Activated CD4-positive, alpha-beta T cell treated with anti-CD3 and anti-CD28 coated beads, Interleukin-2, Interleukin-4, amounts not matched to agents 100 ng/mL and 50 ng/mL, durations not matched to agents 16 hours and 8 hours (primary cell): Measurements from ENCODE around the gene MAOA.
"Not testable (repeated sequence)": the region's sequence is repeated elsewhere in the genome, so short reads cannot be mapped to it uniquely, and the experiment has no call there.

Experiments
- DNase-seq: peaks from one replicate; pipeline ENCODE4 v3.0.0-alpha.2; 2020; ENCODE audit warnings: low spot score

The MAOA gene

GRCh38 chrX:43718081-43718480 is 62.0 kb downstream of the MAOA start:
- no peak for DNase-seq

GRCh38 chrX:43718546-43718945 is 62.4 kb downstream of the MAOA start:
- no peak for DNase-seq

- DNase-seq = no peak
Observed at GRCh38 chrX:43718956-43719355, 62.9 kb downstream of the MAOA start.

GRCh38 chrX:43720082-43720481 is 64.0 kb downstream of the MAOA start:
- no peak for DNase-seq

GRCh38 chrX:43720961-43721360 is 64.9 kb downstream of the MAOA start:
- DNase-seq = no peak

- not testable (repeated sequence) for DNase-seq
Observed at GRCh38 chrX:43725227-43725626, 69.1 kb downstream of the MAOA start.

- not testable (repeated sequence) for DNase-seq
Observed at GRCh38 chrX:43727254-43727653, 71.2 kb downstream of the MAOA start.

GRCh38 chrX:43728002-43728401 is 71.9 kb downstream of the MAOA start:
- no peak for DNase-seq

- no peak for DNase-seq
Observed at GRCh38 chrX:43728966-43729365, 72.9 kb downstream of the MAOA start.

GRCh38 chrX:43731086-43731485 is 75.0 kb downstream of the MAOA start:
- no peak for DNase-seq

- DNase-seq = no peak
Observed at GRCh38 chrX:43733699-43734098, 77.6 kb downstream of the MAOA start.

- no peak for DNase-seq
Observed at GRCh38 chrX:43734444-43734843, 78.3 kb downstream of the MAOA start.

GRCh38 chrX:43735534-43735933 is 79.4 kb downstream of the MAOA start:
- DNase-seq = no peak

GRCh38 chrX:43735957-43736356 is 79.9 kb downstream of the MAOA start:
- no peak for DNase-seq

- no peak for DNase-seq
Observed at GRCh38 chrX:43741843-43742573, 85.9 kb downstream of the MAOA start.

GRCh38 chrX:43743100-43743822 is 87.2 kb downstream of the MAOA start:
- no peak for DNase-seq

- DNase-seq = no peak
Observed at GRCh38 chrX:43744284-43744683, 88.2 kb downstream of the MAOA start.

GRCh38 chrX:43745938-43746721 is 90.0 kb downstream of the MAOA start:
- no peak for DNase-seq

- DNase-seq = no peak
Observed at GRCh38 chrX:43747476-43747875, 91.4 kb downstream of the MAOA start.

GRCh38 chrX:43750248-43750676 is 94.2 kb downstream of the MAOA start:
- DNase-seq = peak; percentile 56

- DNase-seq = no peak
Observed at GRCh38 chrX:43753637-43754036, 97.5 kb downstream of the MAOA start.

GRCh38 chrX:43756076-43756475 is 100.0 kb downstream of the MAOA start:
- no peak for DNase-seq

- no peak for DNase-seq
Observed at GRCh38 chrX:43758044-43758443, 101.9 kb downstream of the MAOA start.
